Endothelial cell of umbilical vein (primary cell): ENCODE measurements around the gene ST6GAL2.

Source experiments
- CTCF ChIP-seq, 2 donors: IDR thresholded peaks; 1 replicate in 1 of 2; 2 replicates in 1 of 2; pipeline ENCODE4 v1.5.1; 2011; ENCODE audit warnings: low read length in 2 of 2, mild to moderate bottlenecking in 2 of 2, moderate library complexity in 2 of 2, control low read depth in 1 of 2, inconsistent platforms in 1 of 2, low read depth in 1 of 2; ENCODE audit not compliant: insufficient read depth in 1 of 2; ENCODE audit errors: extremely low read depth in 1 of 2
- EZH2 ChIP-seq: IDR thresholded peaks from 2 replicates; pipeline ENCODE4 v1.6.1; 2012; ENCODE audit warnings: borderline replicate concordance, low read depth, mild to moderate bottlenecking, moderate library complexity, low read length, inconsistent platforms; ENCODE audit not compliant: severe bottlenecking
- FOS ChIP-seq: IDR thresholded peaks from 2 replicates; pipeline ENCODE4 v1.6.1; 2011; ENCODE audit warnings: mild to moderate bottlenecking, low read length, moderate library complexity, borderline replicate concordance; ENCODE audit not compliant: insufficient read depth
- GATA2 ChIP-seq: IDR thresholded peaks from 2 replicates; pipeline ENCODE4 v1.7.0; 2011; ENCODE audit warnings: low read depth, mild to moderate bottlenecking, moderate library complexity, mixed read lengths, low read length; ENCODE audit not compliant: insufficient read length, insufficient read depth
- MAX ChIP-seq: IDR thresholded peaks from 2 replicates; pipeline ENCODE4 v1.6.1; 2011; ENCODE audit not compliant: insufficient read depth, insufficient read length
- MYC ChIP-seq: IDR thresholded peaks from one replicate; pipeline ENCODE4 v1.6.1; 2011; ENCODE audit warnings: mild to moderate bottlenecking, low read depth, low read length
- POLR2A ChIP-seq: IDR thresholded peaks from 2 replicates; pipeline ENCODE4 v1.6.1; 2012; ENCODE audit warnings: low read depth, mild to moderate bottlenecking, control low read depth, low read length
- POLR2AphosphoS5 ChIP-seq: IDR thresholded peaks from 2 replicates; pipeline ENCODE4 v1.6.1; 2012; ENCODE audit warnings: low read depth, mild to moderate bottlenecking, control low read depth, low read length, moderate library complexity; ENCODE audit not compliant: insufficient read depth

GRCh38 chr2:106770986-106771385 is 115.0 kb downstream of the ST6GAL2 start:
- TF ChIP-seq MYC = no peak
- no peak for TF ChIP-seq EZH2
- TF ChIP-seq POLR2A = no peak
- TF ChIP-seq CTCF (IDR thresholded peaks at IDR 0.05; ENCODE audit: extremely low read depth in 1 of 2, insufficient read depth in 1 of 2, low read depth in 1 of 2, low read length in 2 of 2) = no peak
- TF ChIP-seq FOS = no peak
- TF ChIP-seq POLR2AphosphoS5 = no peak
- TF ChIP-seq GATA2 = no peak
- no peak for TF ChIP-seq MAX
